GM12891 (cell line): ENCODE measurements around the gene HDAC1.

ENCODE experiments used
- POLR2A ChIP-seq: IDR thresholded peaks from 2 replicates; pipeline ENCODE4 v1.6.1; 2011; ENCODE audit warnings: low read depth, low read length, control low read depth
- POLR2AphosphoS5 ChIP-seq: IDR thresholded peaks from 2 replicates; pipeline ENCODE4 v1.6.1; 2011; ENCODE audit warnings: low read depth, low read length, control low read depth

GRCh38 chr1:32377541-32378220 lies 85.8 kb downstream of the HDAC1 start:
- no peak for TF ChIP-seq POLR2A
- TF ChIP-seq POLR2AphosphoS5: no peak
